ENCODE data around the gene COPS2. TPM values are rescaled to one million over a fixed set of nuclear protein-coding genes. Genes with fewer than 3 reads are reported as not detected.

The COPS2 gene
- total RNA-seq, 4 donors from 2014 or later = 64.2 to 79.1 (median 70.2) TPM

- Histone ChIP-seq H3K4me1 (no peaks in the 10 kb centered on the region), H3K27ac (no peak overlapping the region), H3K27me3 (no peaks in the 10 kb centered on the region), H3K9me3 (peaks cover 0 to 10% (median 0%) of the 10 kb centered on the region in 3 donors), H3K4me3 (no peak overlapping the region), H3K36me3 (peaks cover 5 to 41% of the 10 kb centered on the region in 2 donors)
- no peak for ATAC-seq
- WGBS, 2 donors (ENCODE audit: low coverage in 1 of 2) = 77 to 100% methylated on average over 2 of the region's 2 CpGs
- TF ChIP-seq CTCF (IDR thresholded peaks at IDR 0.05) (no peak), POLR2AphosphoS5 (IDR thresholded peaks at IDR 0.05) (no peak), EP300 (IDR thresholded peaks at IDR 0.05) (no peak), POLR2A (IDR thresholded peaks at IDR 0.05) (no peak)
These were observed 40.3 kb downstream of the COPS2 start for GRCh38 chr15:49115062-49115461.

- Histone ChIP-seq H3K27me3 (no peaks in the 10 kb centered on the region), H3K4me1 (no peaks in the 10 kb centered on the region), H3K9me3 (peaks cover 0 to 10% (median 0%) of the 10 kb centered on the region in 3 donors), H3K27ac (no peak overlapping the region), H3K36me3 (peaks cover 5 to 37% of the 10 kb centered on the region in 2 donors), H3K4me3 (no peak overlapping the region)
- no peak for ATAC-seq
- TF ChIP-seq CTCF (IDR thresholded peaks at IDR 0.05) = no peak
- no peak for TF ChIP-seq EP300 (IDR thresholded peaks at IDR 0.05)
- TF ChIP-seq POLR2AphosphoS5 (IDR thresholded peaks at IDR 0.05) = no peak
- no peak for TF ChIP-seq POLR2A (IDR thresholded peaks at IDR 0.05)
- 77 to 94% methylated on average over 2 of the region's 2 CpGs for WGBS, 2 donors (ENCODE audit: low coverage in 1 of 2)
These were observed 45.0 kb downstream of the COPS2 start for GRCh38 chr15:49110158-49110944.

GRCh38 chr15:49103002-49103401 lies 52.4 kb downstream of the COPS2 start:
- Histone ChIP-seq H3K9me3 (no peaks in the 10 kb centered on the region), H3K36me3 (peaks cover 0 to 16% of the 10 kb centered on the region in 2 donors), H3K27me3 (no peaks in the 10 kb centered on the region), H3K27ac (no peak overlapping the region), H3K4me1 (no peaks in the 10 kb centered on the region), H3K4me3 (no peak overlapping the region)
- ATAC-seq = no peak
- WGBS, 2 donors (ENCODE audit: low coverage in 1 of 2) = 100% methylated on average over 1 to 2 of the region's 2 CpGs
- TF ChIP-seq POLR2AphosphoS5 (IDR thresholded peaks at IDR 0.05) = no peak
- no peak for TF ChIP-seq POLR2A (IDR thresholded peaks at IDR 0.05)
- TF ChIP-seq CTCF (IDR thresholded peaks at IDR 0.05) = no peak
- TF ChIP-seq EP300 (IDR thresholded peaks at IDR 0.05) = no peak

- no peaks in the 10 kb centered on the region for H3K9me3 ChIP-seq
- H3K36me3 ChIP-seq = peaks cover 0 to 16% of the 10 kb centered on the region in 2 donors
- H3K27ac ChIP-seq = no peak overlapping the region
- no peaks in the 10 kb centered on the region for H3K27me3 ChIP-seq
- WGBS, 2 donors (ENCODE audit: low coverage in 1 of 2) = 74 to 88% methylated on average over 2 of the region's 2 CpGs
- no peak for TF ChIP-seq POLR2A (IDR thresholded peaks at IDR 0.05)
- TF ChIP-seq EP300 (IDR thresholded peaks at IDR 0.05) = no peak
- ATAC-seq = no peak
- H3K4me3 ChIP-seq = no peak overlapping the region
- H3K4me1 ChIP-seq = no peaks in the 10 kb centered on the region
These were observed 53.9 kb downstream of the COPS2 start for GRCh38 chr15:49101536-49101935.

- no peaks in the 10 kb centered on the region for H3K27me3 ChIP-seq
- no peak overlapping the region for H3K4me3 ChIP-seq
- no peaks in the 10 kb centered on the region for H3K36me3 ChIP-seq
- H3K27ac ChIP-seq = no peak overlapping the region
- no peaks in the 10 kb centered on the region for H3K4me1 ChIP-seq
- ATAC-seq = no peak
- no peaks in the 10 kb centered on the region for H3K9me3 ChIP-seq
- TF ChIP-seq CTCF (IDR thresholded peaks at IDR 0.05) (no peak), POLR2A (IDR thresholded peaks at IDR 0.05) (no peak), EP300 (IDR thresholded peaks at IDR 0.05) (no peak), POLR2AphosphoS5 (IDR thresholded peaks at IDR 0.05) (no peak)
These were observed 59.2 kb downstream of the COPS2 start for GRCh38 chr15:49096090-49096750.

All from gastroesophageal sphincter (tissue), 4 donors.